Choroid plexus epithelial cell (primary cell): ENCODE measurements around the gene GRIK1.

ENCODE experiments used
- DNase-seq: peaks from one replicate; pipeline ENCODE4 v3.0.0-alpha.2; 2010; ENCODE audit warnings: low read depth
- H3K4me3 ChIP-seq: 2 replicates; pipeline ENCODE4 v1.5.1; 2011; ENCODE audit warnings: low read depth, mild to moderate bottlenecking, control low read depth, low read length, moderate library complexity
- CTCF ChIP-seq: conservative IDR thresholded peaks from 2 replicates; pipeline ENCODE4 v1.5.1; 2011; ENCODE audit warnings: low read depth, mild to moderate bottlenecking, control low read depth, inconsistent platforms, low read length, moderate library complexity

Gene GRIK1

GRCh38 chr21:29586696-29587095, 353.1 kb downstream of the GRIK1 start:
- no peak for TF ChIP-seq CTCF
- DNase-seq = peak; percentile 3
- no peak overlapping the region for H3K4me3 ChIP-seq

GRCh38 chr21:29585462-29585861, 354.3 kb downstream of the GRIK1 start:
- no peak for TF ChIP-seq CTCF

GRCh38 chr21:29583424-29583924, 356.3 kb downstream of the GRIK1 start:
- TF ChIP-seq CTCF = no peak
- DNase-seq = no peak
- no peak overlapping the region for H3K4me3 ChIP-seq

More at GRCh38 chr21:29585462-29585861, 354.3 kb downstream of the GRIK1 start:
- no peak overlapping the region for H3K4me3 ChIP-seq
- DNase-seq = no peak

GRCh38 chr21:29582855-29583254, 356.9 kb downstream of the GRIK1 start:
- TF ChIP-seq CTCF = no peak
- DNase-seq = no peak
- H3K4me3 ChIP-seq = no peak overlapping the region

- TF ChIP-seq CTCF = no peak
- H3K4me3 ChIP-seq = no peak overlapping the region
- DNase-seq = no peak
These were observed 358.4 kb downstream of the GRIK1 start for GRCh38 chr21:29581393-29581792.

GRCh38 chr21:29580732-29581285, 359.0 kb downstream of the GRIK1 start:
- no peak for DNase-seq
- no peak overlapping the region for H3K4me3 ChIP-seq
- no peak for TF ChIP-seq CTCF

GRCh38 chr21:29578306-29578705, 361.5 kb downstream of the GRIK1 start:
- no peak for DNase-seq
- TF ChIP-seq CTCF = no peak
- H3K4me3 ChIP-seq = no peak overlapping the region
